Caco-2 (cell line): ENCODE data around the gene FLNA. TPM values are rescaled to one million over a fixed set of nuclear protein-coding genes. Genes with fewer than 3 reads are reported as not detected.

ENCODE experiments used
- BruUV-seq: library from RNA; stranded (reverse); fragments of 400-500 nt; replicated peaks from 2 replicates; lab custom pipeline; 2021; lab: Mats Ljungman, UMichigan
- CTCF ChIA-PET: fragments of 300-600 bp; sonication (Branson Sonifier 250); formaldehyde crosslinking; loops from one replicate; lab custom pipeline; 2022; ENCODE audit warnings: antibody characterized with exemption; lab: Charles Lee
- POLR2A ChIA-PET: fragments of 300-600 bp; sonication (Branson Sonifier 250); formaldehyde crosslinking; loops from one replicate; lab custom pipeline; 2022; ENCODE audit warnings: antibody characterized with exemption; lab: Charles Lee
- DNase-seq, 2 experiments: peaks; one replicate each; pipeline versions ENCODE4 v3.0.0 to v3.0.0-alpha.2; 2020 to 2022
- H3K27me3 ChIP-seq: replicated peaks from 2 replicates; pipeline ENCODE4 v1.6.0; 2011; ENCODE audit warnings: low read length; ENCODE audit not compliant: control insufficient read depth, insufficient read depth
- H3K36me3 ChIP-seq: 2 replicates; pipeline ENCODE4 v1.5.1; 2011; ENCODE audit warnings: low read length; ENCODE audit not compliant: control insufficient read depth, insufficient read depth
- H3K4me1 ChIP-seq: fragments of 250-450 bp; sonication (Bioruptor Pico); 2 replicates; pipeline ENCODE4 v1.5.1; 2020; ENCODE audit warnings: mild to moderate bottlenecking
- H3K4me3 ChIP-seq: 2 replicates; pipeline ENCODE4 v1.5.1; 2011; ENCODE audit warnings: low read depth, mild to moderate bottlenecking, control low read depth, low read length
- H3K9me3 ChIP-seq: fragments of 250-450 bp; sonication (Bioruptor Pico); 2 replicates; pipeline ENCODE4 v1.5.1; 2020; ENCODE audit warnings: mild to moderate bottlenecking, moderate library complexity
- H3K27ac Mint-ChIP-seq: one replicate; pipeline ENCODE4 v1.8.0; 2022; ENCODE audit warnings: mixed read lengths; ENCODE audit not compliant: unreplicated experiment
- H3K27me3 Mint-ChIP-seq: one replicate; pipeline ENCODE4 v1.8.0; 2022; ENCODE audit warnings: mixed read lengths; ENCODE audit not compliant: insufficient read depth, unreplicated experiment
- H3K36me3 Mint-ChIP-seq: one replicate; pipeline ENCODE4 v1.8.0; 2022; ENCODE audit warnings: mild to moderate bottlenecking, mixed read lengths; ENCODE audit not compliant: insufficient read depth, unreplicated experiment
- H3K4me1 Mint-ChIP-seq: one replicate; pipeline ENCODE4 v1.8.0; 2022; ENCODE audit warnings: low read depth, mixed read lengths; ENCODE audit not compliant: unreplicated experiment
- H3K4me3 Mint-ChIP-seq: one replicate; pipeline ENCODE4 v1.8.0; 2022; ENCODE audit warnings: mild to moderate bottlenecking, moderate library complexity, mixed read lengths; ENCODE audit not compliant: unreplicated experiment
- H3K9me3 Mint-ChIP-seq: one replicate; pipeline ENCODE4 v1.8.0; 2022; ENCODE audit warnings: mixed read lengths; ENCODE audit not compliant: unreplicated experiment
- CTCF ChIP-seq, 2 experiments: fragments of 200-600 bp in 1 of 2; IDR thresholded peaks; 1 replicate in 1 of 2; 2 replicates in 1 of 2; pipeline versions ENCODE4 v1.5.1 to v1.8.0; 2011 to 2022; ENCODE audit warnings: antibody characterized with exemption in 1 of 2, control low read depth in 1 of 2, inconsistent platforms in 1 of 2, low read depth in 1 of 2, low read length in 1 of 2, mild to moderate bottlenecking in 1 of 2, moderate library complexity in 1 of 2; ENCODE audit not compliant: insufficient read depth in 1 of 2, severe bottlenecking in 1 of 2, unreplicated experiment in 1 of 2
- intact Hi-C: fragments of 100-400 bp; cut with micrococcal nuclease; formaldehyde crosslinking; loops from one replicate; pipeline ENCODE4 v1.10.0; 2022; ENCODE audit not compliant: unreplicated experiment
- total RNA-seq: library from RNA; stranded (reverse); gene quantifications from 2 replicates; pipeline ENCODE4 v1.2.3, GENCODE V29; 2022

FLNA gene
- total RNA-seq, 1 experiment from 2014 or later: 546 TPM

DNA sequence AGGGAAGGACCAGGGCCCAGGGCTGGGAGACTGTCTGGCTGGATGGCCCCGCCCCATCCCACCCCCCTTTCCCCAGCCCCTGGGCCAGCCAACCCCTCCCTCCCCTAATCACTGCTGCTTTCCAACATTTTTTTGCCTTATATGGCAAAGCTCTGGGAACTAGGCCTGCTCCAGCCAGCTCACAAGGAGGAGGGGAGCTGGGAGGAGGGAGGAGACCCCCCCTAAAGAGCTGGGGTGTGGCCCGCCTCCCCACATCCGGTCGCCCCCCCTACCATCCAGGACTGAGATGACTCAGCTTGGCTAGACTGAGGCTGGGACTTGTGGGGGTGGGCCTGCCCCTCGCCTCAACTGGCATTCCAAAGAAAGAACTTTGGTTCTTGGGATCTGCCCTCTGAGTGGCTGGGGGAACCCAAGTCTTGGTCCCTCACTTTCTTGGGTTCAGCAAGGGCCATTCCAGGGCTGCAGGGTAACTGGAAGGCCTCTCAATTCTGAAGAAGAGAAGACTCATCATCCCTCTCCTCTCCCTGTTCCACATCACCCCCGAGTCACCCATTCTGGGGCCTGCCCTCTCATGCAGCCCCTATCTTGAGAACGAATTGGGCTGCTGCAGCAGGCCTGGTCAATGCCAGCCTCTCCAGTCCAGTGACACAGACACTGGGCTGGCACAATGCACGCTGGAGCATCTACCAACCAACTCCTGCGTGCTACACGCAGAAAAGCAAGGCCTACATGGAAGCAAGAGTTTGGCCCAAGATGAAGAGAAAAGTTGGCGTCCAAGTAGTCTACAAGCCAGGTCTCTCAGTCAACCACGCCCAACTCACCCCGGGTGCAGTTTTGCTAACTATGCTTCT lies 4.8 kb downstream of the FLNA start:
- TSS peak; percentile 68 for BruUV-seq
- no peaks in the 10 kb centered on the region for H3K27me3 Mint-ChIP-seq
- CTCF ChIA-PET: interaction anchor here (0.5 to 0.6 kb wide), 3 partner anchors 109 to 759 kb away, joined by 3 to 4 read pairs (median 3); partner anchors contain the start of gene G6PD
- peaks cover 56% of the 10 kb centered on the region for H3K36me3 Mint-ChIP-seq
- Histone ChIP-seq H3K4me3 (peak overlapping the region; percentile 98), H3K36me3 (no peaks in the 10 kb centered on the region; the same call in 1 of the 2 replicates), H3K27me3 (no peaks in the 10 kb centered on the region), H3K9me3 (no peaks in the 10 kb centered on the region), H3K4me1 (peaks cover 22% of the 10 kb centered on the region)
- peak overlapping the region; percentile 84 for H3K27ac Mint-ChIP-seq
- no peaks in the 10 kb centered on the region for H3K4me1 Mint-ChIP-seq
- H3K4me3 Mint-ChIP-seq: peak overlapping the region; percentile 83
- intact Hi-C loops: loop anchor here (5.0 to 10.0 kb wide), 2 partner anchors 395 to 577 kb away; partner anchors contain the start of genes HCFC1, IDH3G, SSR4 and TMEM187
- peak; percentile 77 to 91 for DNase-seq
- POLR2A ChIA-PET: interaction anchor here (0.6 to 1.1 kb wide), 6 partner anchors 9 to 441 kb away, joined by 3 to 5 read pairs (median 4); partner anchors contain the start of genes RPL10 and SLC10A3
- no peak for TF ChIP-seq CTCF (IDR thresholded peaks at IDR 0.05; ENCODE audit: insufficient read depth in 1 of 2, low read depth in 1 of 2, low read length in 1 of 2, severe bottlenecking in 1 of 2, unreplicated experiment in 1 of 2)
- H3K9me3 Mint-ChIP-seq: no peaks in the 10 kb centered on the region

- H3K9me3 Mint-ChIP-seq: no peaks in the 10 kb centered on the region
These were observed 5.6 kb downstream of the FLNA start for GRCh38 chrX:154368630-154369448.

More at GRCh38 chrX:154368630-154369448, 5.6 kb downstream of the FLNA start:
- ChIA-PET POLR2A (interaction anchor here (0.6 to 1.1 kb wide), 5 partner anchors 10 to 440 kb away, joined by 3 to 4 read pairs (median 3); partner anchors contain the start of genes RPL10 and SLC10A3), CTCF (interaction anchor here (0.6 kb wide), 1 partner anchor 178 kb away, joined by 3 read pairs; the partner anchor contains the start of gene G6PD)
- Histone ChIP-seq H3K9me3 (no peaks in the 10 kb centered on the region), H3K4me3 (peak overlapping the region; percentile 98), H3K36me3 (no peaks in the 10 kb centered on the region; the same call in 1 of the 2 replicates), H3K4me1 (peaks cover 22% of the 10 kb centered on the region), H3K27me3 (no peaks in the 10 kb centered on the region)
- peak; percentile 76 to 83 for DNase-seq
- intact Hi-C loops: no loop called here
- TF ChIP-seq CTCF (IDR thresholded peaks at IDR 0.05; ENCODE audit: insufficient read depth in 1 of 2, low read depth in 1 of 2, low read length in 1 of 2, severe bottlenecking in 1 of 2, unreplicated experiment in 1 of 2): no peak
- peak overlapping the region; percentile 84 for H3K27ac Mint-ChIP-seq
- no peaks in the 10 kb centered on the region for H3K27me3 Mint-ChIP-seq
- no TSS peak for BruUV-seq
- no peaks in the 10 kb centered on the region for H3K4me1 Mint-ChIP-seq
- peaks cover 64% of the 10 kb centered on the region for H3K36me3 Mint-ChIP-seq
- H3K4me3 Mint-ChIP-seq: peak overlapping the region; percentile 83
